ENCODE results near the gene P4HB.

P4HB gene

GRCh38 chr17:81823820-81824550 lies 36.4 kb downstream of the P4HB start:
- TF ChIP-seq, protein P1, sequence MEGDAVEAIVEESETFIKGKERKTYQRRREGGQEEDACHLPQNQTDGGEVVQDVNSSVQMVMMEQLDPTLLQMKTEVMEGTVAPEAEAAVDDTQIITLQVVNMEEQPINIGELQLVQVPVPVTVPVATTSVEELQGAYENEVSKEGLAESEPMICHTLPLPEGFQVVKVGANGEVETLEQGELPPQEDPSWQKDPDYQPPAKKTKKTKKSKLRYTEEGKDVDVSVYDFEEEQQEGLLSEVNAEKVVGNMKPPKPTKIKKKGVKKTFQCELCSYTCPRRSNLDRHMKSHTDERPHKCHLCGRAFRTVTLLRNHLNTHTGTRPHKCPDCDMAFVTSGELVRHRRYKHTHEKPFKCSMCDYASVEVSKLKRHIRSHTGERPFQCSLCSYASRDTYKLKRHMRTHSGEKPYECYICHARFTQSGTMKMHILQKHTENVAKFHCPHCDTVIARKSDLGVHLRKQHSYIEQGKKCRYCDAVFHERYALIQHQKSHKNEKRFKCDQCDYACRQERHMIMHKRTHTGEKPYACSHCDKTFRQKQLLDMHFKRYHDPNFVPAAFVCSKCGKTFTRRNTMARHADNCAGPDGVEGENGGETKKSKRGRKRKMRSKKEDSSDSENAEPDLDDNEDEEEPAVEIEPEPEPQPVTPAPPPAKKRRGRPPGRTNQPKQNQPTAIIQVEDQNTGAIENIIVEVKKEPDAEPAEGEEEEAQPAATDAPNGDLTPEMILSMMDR (IDR thresholded peaks at IDR 0.05; ENCODE audit: control insufficient read depth, extremely low read depth, insufficient read depth): no peak
- DNase-seq (ENCODE audit: low read depth): no peak
- no peak overlapping the region for H3K4me3 ChIP-seq (ENCODE audit: low read depth, low read length)

- TF ChIP-seq, protein P1 (IDR thresholded peaks at IDR 0.05; ENCODE audit: control insufficient read depth, extremely low read depth, insufficient read depth): no peak
- no peak for DNase-seq (ENCODE audit: low read depth)
- no peak overlapping the region for H3K4me3 ChIP-seq (ENCODE audit: low read depth, low read length)
Observed at GRCh38 chr17:81822996-81823819, 37.1 kb downstream of the P4HB start.

GRCh38 chr17:81822312-81822637 lies 38.1 kb downstream of the P4HB start:
- TF ChIP-seq, protein P1 (IDR thresholded peaks at IDR 0.05; ENCODE audit: control insufficient read depth, extremely low read depth, insufficient read depth): no peak
- DNase-seq (ENCODE audit: low read depth): no peak
- no peak overlapping the region for H3K4me3 ChIP-seq (ENCODE audit: low read depth, low read length)

DNA sequence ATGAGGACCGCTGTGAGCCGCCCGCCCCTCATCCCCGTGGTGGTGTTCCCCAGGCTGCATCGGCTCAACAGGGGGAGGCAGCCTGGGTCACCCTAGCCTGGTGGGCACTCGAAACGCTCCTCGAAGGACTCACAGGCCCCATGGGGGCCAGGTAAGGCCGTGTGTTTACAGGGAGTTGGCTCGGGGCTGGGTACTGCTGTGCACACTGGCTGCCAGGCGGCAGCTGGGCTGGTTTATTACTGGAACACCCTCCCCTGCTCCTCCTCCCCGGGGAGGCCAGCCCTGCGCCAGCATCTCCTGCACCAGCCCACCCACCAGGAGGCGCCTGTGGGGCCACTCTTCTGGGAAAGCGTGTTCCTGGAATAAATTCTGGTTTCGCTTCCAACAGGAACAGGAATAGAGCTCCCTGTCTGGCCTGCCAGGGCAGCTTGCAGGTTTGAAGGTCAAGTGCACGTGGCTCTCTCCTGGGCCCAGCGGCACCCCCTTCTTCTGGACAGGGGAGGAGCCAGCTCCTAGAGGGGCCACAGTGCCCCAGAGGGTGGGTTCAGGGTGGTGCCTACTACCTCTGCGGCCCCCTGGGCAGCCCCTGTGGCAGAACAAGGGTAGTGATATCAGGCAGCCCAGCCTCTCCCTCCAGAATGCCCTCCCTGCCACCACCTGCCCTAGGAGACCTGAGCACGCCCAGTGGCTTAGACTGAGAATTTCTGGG lies 38.6 kb downstream of the P4HB start:
- DNase-seq (ENCODE audit: low read depth): peak; percentile 93
- no peak overlapping the region for H3K4me3 ChIP-seq (ENCODE audit: low read depth, low read length)
- TF ChIP-seq, protein P1 (IDR thresholded peaks at IDR 0.05; ENCODE audit: control insufficient read depth, extremely low read depth, insufficient read depth): peak; percentile 83

DNA sequence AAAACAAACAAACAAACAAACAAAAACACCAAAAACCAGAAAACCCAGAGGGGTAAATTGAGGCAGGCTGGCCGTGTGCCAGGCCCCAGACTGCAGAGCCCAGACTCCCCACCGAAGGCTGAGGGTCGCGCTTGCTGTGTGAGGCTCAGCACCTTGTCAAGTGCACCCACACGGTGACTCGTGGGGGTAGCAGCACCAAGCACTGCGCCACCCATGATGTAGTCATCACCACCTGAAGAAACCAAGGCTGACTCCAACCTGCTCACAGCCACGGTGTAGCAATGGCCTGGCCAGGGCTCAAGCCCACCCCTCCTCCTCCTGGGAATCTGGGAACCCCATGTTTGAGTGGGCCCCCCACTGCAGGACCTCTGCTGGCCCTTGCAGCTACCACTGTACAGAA lies 39.2 kb downstream of the P4HB start:
- TF ChIP-seq, protein P1 (IDR thresholded peaks at IDR 0.05; ENCODE audit: control insufficient read depth, extremely low read depth, insufficient read depth): no peak
- no peak overlapping the region for H3K4me3 ChIP-seq (ENCODE audit: low read depth, low read length)
- DNase-seq (ENCODE audit: low read depth): no peak

- no peak for DNase-seq (ENCODE audit: low read depth)
- TF ChIP-seq, protein P1 (IDR thresholded peaks at IDR 0.05; ENCODE audit: control insufficient read depth, extremely low read depth, insufficient read depth): no peak
- H3K4me3 ChIP-seq (ENCODE audit: low read depth, low read length): no peak overlapping the region
Observed at GRCh38 chr17:81819708-81820107, 40.6 kb downstream of the P4HB start.
